HepG2 (cell line): ENCODE results near the gene TCAP. TPM values are rescaled to one million over a fixed set of nuclear protein-coding genes. Genes with fewer than 3 reads are reported as not detected.
A peak's percentile ranks its signal among the peaks of the same experiment; 100 is the strongest.

Source experiments
- ARID2 ChIP-seq: sonication (generic); formaldehyde crosslinking; IDR thresholded peaks from 2 replicates; pipeline ENCODE4 v1.8.1; 2022; ENCODE audit warnings: mild to moderate bottlenecking, missing genetic modification reagents, borderline replicate concordance
- BRD4 ChIP-seq: sonication (generic); formaldehyde crosslinking; IDR thresholded peaks from 2 replicates; pipeline ENCODE4 v1.4.0; 2020; ENCODE audit warnings: missing genetic modification reagents
- CAMTA2 ChIP-seq: sonication (generic); formaldehyde crosslinking; IDR thresholded peaks from 2 replicates; pipeline ENCODE4 v1.4.0; 2020; ENCODE audit warnings: mild to moderate bottlenecking, missing genetic modification reagents, borderline replicate concordance
- EEA1 ChIP-seq: sonication (generic); formaldehyde crosslinking; IDR thresholded peaks from 2 replicates; pipeline ENCODE4 v1.5.1; 2020; ENCODE audit warnings: mild to moderate bottlenecking, missing genetic modification reagents, borderline replicate concordance
- ERF ChIP-seq: IDR thresholded peaks from 2 replicates; pipeline ENCODE4 v1.6.1; 2018; ENCODE audit warnings: missing biosample characterization, missing genetic modification reagents
- HNF1B ChIP-seq: sonication (generic); formaldehyde crosslinking; IDR thresholded peaks from 2 replicates; pipeline ENCODE4 v1.5.1; 2020; ENCODE audit warnings: mild to moderate bottlenecking, moderate library complexity, missing genetic modification reagents
- HNRNPUL1 ChIP-seq: fragments of 200-400 bp; formaldehyde crosslinking; IDR thresholded peaks from 2 replicates; pipeline ENCODE4 v1.6.1; 2017; ENCODE audit warnings: low read depth, mild to moderate bottlenecking, low read length, moderate library complexity
- KLF11 ChIP-seq: IDR thresholded peaks from 2 replicates; pipeline ENCODE4 v1.6.1; 2016; ENCODE audit warnings: missing compliant biosample characterization
- MTA1 ChIP-seq: sonication (generic); formaldehyde crosslinking; IDR thresholded peaks from 2 replicates; pipeline ENCODE4 v1.4.0; 2020; ENCODE audit warnings: missing genetic modification reagents, mild to moderate bottlenecking, borderline replicate concordance
- MXI1 ChIP-seq: IDR thresholded peaks from 3 replicates; pipeline ENCODE4 v1.6.1; 2012; ENCODE audit warnings: low read depth, low read length, inconsistent platforms, borderline replicate concordance
- RARA ChIP-seq: IDR thresholded peaks from 2 replicates; pipeline ENCODE4 v1.6.1; 2016; ENCODE audit warnings: missing genetic modification reagents, missing compliant biosample characterization
- STAG1 ChIP-seq: sonication (generic); formaldehyde crosslinking; IDR thresholded peaks from 2 replicates; pipeline ENCODE4 v1.4.0; 2020; ENCODE audit warnings: missing genetic modification reagents
- TRAFD1 ChIP-seq: sonication (generic); formaldehyde crosslinking; IDR thresholded peaks from 2 replicates; pipeline ENCODE4 v1.5.1; 2020; ENCODE audit warnings: missing genetic modification reagents, mild to moderate bottlenecking, borderline replicate concordance
- TRIM22 ChIP-seq: fragments of 450-650 bp; IDR thresholded peaks from 2 replicates; pipeline ENCODE4 v1.6.1; 2017
- TRIM24 ChIP-seq: sonication (generic); formaldehyde crosslinking; IDR thresholded peaks from 2 replicates; pipeline ENCODE4 v1.8.0; 2022; ENCODE audit warnings: mild to moderate bottlenecking, missing genetic modification reagents
- ZBTB2 ChIP-seq: sonication (generic); formaldehyde crosslinking; IDR thresholded peaks from 2 replicates; pipeline ENCODE4 v1.8.0; 2022; ENCODE audit warnings: low read depth, missing genetic modification reagents
- ZMYM3 ChIP-seq: sonication (generic); formaldehyde crosslinking; IDR thresholded peaks from 2 replicates; pipeline ENCODE4 v1.5.1; 2020; ENCODE audit warnings: mild to moderate bottlenecking, missing genetic modification reagents
- ZNF484 ChIP-seq: sonication (generic); formaldehyde crosslinking; IDR thresholded peaks from 2 replicates; pipeline ENCODE4 v1.5.1; 2020; ENCODE audit warnings: mild to moderate bottlenecking, low read depth, missing genetic modification reagents, borderline replicate concordance
- ZNF619 ChIP-seq: sonication (generic); formaldehyde crosslinking; IDR thresholded peaks from 2 replicates; pipeline ENCODE4 v1.4.0; 2020; ENCODE audit warnings: mild to moderate bottlenecking, missing genetic modification reagents
- ZNF749 ChIP-seq: sonication (generic); formaldehyde crosslinking; IDR thresholded peaks from 2 replicates; pipeline ENCODE4 v1.8.0; 2022; ENCODE audit warnings: mild to moderate bottlenecking, missing genetic modification reagents, moderate library complexity, borderline replicate concordance
- polyA plus RNA-seq, 8 experiments: library from polyadenylated mRNA; depleted of rRNA in 3 of 8; stranded (reverse) in 7 of 8; unstranded in 1 of 8; fragments of >200 nt; fragmentation: Illumina TruSeq in 4 of 8; extraction: Trizol in 4 of 8; gene quantifications; 2 replicates each; pipeline versions ENCODE4 v1.2.1 to v1.2.3, GENCODE V29; 2011 to 2016; ENCODE audit warnings: low read depth in 4 of 8, missing spikeins in 1 of 8, mixed read lengths in 1 of 8; ENCODE audit not compliant: insufficient read depth in 1 of 8
- total RNA-seq, 5 experiments: library from RNA; depleted of rRNA; stranded (reverse); fragments of >200 nt; fragmentation: Illumina TruSeq; extraction: Trizol; gene quantifications; 2 replicates each; pipeline ENCODE4 v1.2.3, GENCODE V29; 2016; ENCODE audit warnings: low read depth in 1 of 5
- TF ChIP-seq, protein P1 (sequence below): sonication (generic); formaldehyde crosslinking; IDR thresholded peaks from 2 replicates; pipeline ENCODE4 v1.4.0; 2020; ENCODE audit warnings: mild to moderate bottlenecking, missing genetic modification reagents, borderline replicate concordance

TCAP gene
- total and polyA plus RNA-seq, 2 of the 13 experiments (the other 11 are each of a cell fraction or from before 2014, with no cell fraction given): 0.24 to 0.65 TPM

- TF ChIP-seq ZBTB2 (CRISPR knock-in tag) (no peak), HNRNPUL1 (no peak), TRIM22 (no peak), MTA1 (0 out of 2 replicates have a peak, but pooled peaks have one; percentile 13), TRIM24 (CRISPR knock-in tag) (no peak), TRAFD1 (no peak), CAMTA2 (CRISPR knock-in tag) (peak; percentile 30; the same call in 1 of the 2 replicates), ERF (CRISPR knock-in tag) (0 out of 2 replicates have a peak, but pooled peaks have one; percentile 21), ZNF484 (no peak), ARID2 (CRISPR knock-in tag) (no peak), MXI1 (peak; percentile 32; the same call in 1 of the 3 replicates), ZNF619 (CRISPR knock-in tag) (no peak), BRD4 (CRISPR knock-in tag) (no peak), HNF1B (CRISPR knock-in tag) (no peak), RARA (no peak), KLF11 (CRISPR knock-in tag) (no peak), EEA1 (CRISPR knock-in tag) (0 out of 2 replicates have a peak, but pooled peaks have one; percentile 57), ZMYM3 (CRISPR knock-in tag) (peak; percentile 47), STAG1 (no peak), ZNF749 (CRISPR knock-in tag) (no peak)
- TF ChIP-seq, protein P1, sequence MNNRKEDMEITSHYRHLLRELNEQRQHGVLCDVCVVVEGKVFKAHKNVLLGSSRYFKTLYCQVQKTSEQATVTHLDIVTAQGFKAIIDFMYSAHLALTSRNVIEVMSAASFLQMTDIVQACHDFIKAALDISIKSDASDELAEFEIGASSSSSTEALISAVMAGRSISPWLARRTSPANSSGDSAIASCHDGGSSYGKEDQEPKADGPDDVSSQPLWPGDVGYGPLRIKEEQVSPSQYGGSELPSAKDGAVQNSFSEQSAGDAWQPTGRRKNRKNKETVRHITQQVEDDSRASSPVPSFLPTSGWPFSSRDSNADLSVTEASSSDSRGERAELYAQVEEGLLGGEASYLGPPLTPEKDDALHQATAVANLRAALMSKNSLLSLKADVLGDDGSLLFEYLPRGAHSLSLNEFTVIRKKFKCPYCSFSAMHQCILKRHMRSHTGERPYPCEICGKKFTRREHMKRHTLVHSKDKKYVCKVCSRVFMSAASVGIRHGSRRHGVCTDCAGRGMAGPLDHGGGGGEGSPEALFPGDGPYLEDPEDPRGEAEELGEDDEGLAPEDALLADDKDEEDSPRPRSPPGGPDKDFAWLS: no peak
These were observed 1.2 kb upstream of the TCAP start (continued) for GRCh38 chr17:39663688-39664580.
